Measurements from ENCODE around the gene GLI3.

GLI3 gene

DNA sequence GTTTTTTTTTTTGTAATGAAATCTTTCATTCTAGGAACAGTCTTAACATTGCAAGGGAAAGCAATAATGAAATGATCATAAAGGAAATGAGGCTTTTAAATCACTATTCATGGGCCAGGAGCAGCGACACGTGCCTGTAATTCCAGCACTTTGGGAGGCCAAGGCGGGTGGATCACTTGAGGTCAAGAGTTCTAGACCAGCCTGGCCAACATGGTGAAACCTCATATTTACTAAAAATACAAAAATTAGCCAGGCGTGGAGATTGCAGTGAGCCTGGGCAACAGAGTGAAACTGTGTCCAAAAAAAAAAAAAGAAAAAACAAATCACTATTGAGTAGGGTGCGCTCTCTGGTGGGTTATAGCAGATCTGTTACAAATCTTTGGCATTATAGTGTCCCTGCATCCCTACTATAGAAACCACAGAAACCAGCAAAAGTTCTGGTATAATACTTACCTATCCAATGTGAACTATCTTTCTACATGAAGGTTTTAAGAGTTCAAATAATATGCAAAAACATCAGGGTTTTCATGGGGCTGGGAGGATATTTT lies 72.1 kb downstream of the GLI3 start:
- TF ChIP-seq, protein P1, sequence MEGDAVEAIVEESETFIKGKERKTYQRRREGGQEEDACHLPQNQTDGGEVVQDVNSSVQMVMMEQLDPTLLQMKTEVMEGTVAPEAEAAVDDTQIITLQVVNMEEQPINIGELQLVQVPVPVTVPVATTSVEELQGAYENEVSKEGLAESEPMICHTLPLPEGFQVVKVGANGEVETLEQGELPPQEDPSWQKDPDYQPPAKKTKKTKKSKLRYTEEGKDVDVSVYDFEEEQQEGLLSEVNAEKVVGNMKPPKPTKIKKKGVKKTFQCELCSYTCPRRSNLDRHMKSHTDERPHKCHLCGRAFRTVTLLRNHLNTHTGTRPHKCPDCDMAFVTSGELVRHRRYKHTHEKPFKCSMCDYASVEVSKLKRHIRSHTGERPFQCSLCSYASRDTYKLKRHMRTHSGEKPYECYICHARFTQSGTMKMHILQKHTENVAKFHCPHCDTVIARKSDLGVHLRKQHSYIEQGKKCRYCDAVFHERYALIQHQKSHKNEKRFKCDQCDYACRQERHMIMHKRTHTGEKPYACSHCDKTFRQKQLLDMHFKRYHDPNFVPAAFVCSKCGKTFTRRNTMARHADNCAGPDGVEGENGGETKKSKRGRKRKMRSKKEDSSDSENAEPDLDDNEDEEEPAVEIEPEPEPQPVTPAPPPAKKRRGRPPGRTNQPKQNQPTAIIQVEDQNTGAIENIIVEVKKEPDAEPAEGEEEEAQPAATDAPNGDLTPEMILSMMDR (IDR thresholded peaks at IDR 0.05; ENCODE audit: insufficient read depth, low read length, missing control alignments) = no peak
- POLR2A ChIA-PET = no interaction called here
- CTCF ChIA-PET = no interaction called here
- no peak for DNase-seq (ENCODE audit: low read depth, low spot score)
- H3K4me3 ChIP-seq (ENCODE audit: low read depth, low read length) = no peak overlapping the region

- no peak for DNase-seq (ENCODE audit: low read depth, low spot score)
- H3K4me3 ChIP-seq (ENCODE audit: low read depth, low read length) = no peak overlapping the region
- ChIA-PET CTCF (no interaction called here), POLR2A (no interaction called here)
- TF ChIP-seq, protein P1 (IDR thresholded peaks at IDR 0.05; ENCODE audit: insufficient read depth, low read length, missing control alignments) = no peak
Measured at GRCh38 chr7:42162560-42163325, 74.3 kb downstream of the GLI3 start.

DNA sequence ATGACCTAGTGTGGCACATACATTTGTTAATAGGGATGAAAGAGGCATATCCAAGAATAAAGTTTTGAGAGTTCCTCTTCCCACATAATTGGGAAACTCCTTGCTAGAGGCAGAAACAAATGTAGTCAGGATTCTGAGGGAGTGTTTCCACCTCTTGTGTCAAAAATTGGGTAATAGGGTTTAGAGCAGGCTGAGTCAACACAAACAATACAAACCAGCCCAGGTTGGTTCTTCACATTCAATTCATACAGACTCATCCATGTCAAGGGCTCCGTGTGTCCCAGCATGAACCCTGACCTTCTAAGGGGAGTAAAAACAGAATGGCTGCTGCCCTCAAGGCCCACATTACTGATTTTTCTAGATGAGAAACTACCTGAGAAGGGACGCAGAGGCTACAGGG lies 75.3 kb downstream of the GLI3 start:
- TF ChIP-seq, protein P1 (IDR thresholded peaks at IDR 0.05; ENCODE audit: insufficient read depth, low read length, missing control alignments) = no peak
- no peak for DNase-seq (ENCODE audit: low read depth, low spot score)
- CTCF ChIA-PET = interaction anchor here (1.6 kb wide), 1 partner anchor 10 kb away, joined by 6 read pairs; no protein-coding TSS in a partner anchor
- POLR2A ChIA-PET = no interaction called here
- H3K4me3 ChIP-seq (ENCODE audit: low read depth, low read length) = no peak overlapping the region

GRCh38 chr7:42161110-42161509 lies 75.9 kb downstream of the GLI3 start:
- H3K4me3 ChIP-seq (ENCODE audit: low read depth, low read length) = no peak overlapping the region
- no peak for DNase-seq (ENCODE audit: low read depth, low spot score)
- TF ChIP-seq, protein P1 (IDR thresholded peaks at IDR 0.05; ENCODE audit: insufficient read depth, low read length, missing control alignments) = no peak
- CTCF ChIA-PET = interaction anchor here (1.6 kb wide), 1 partner anchor 10 kb away, joined by 6 read pairs; no protein-coding TSS in a partner anchor
- POLR2A ChIA-PET = no interaction called here

GRCh38 chr7:42159130-42159529 lies 77.9 kb downstream of the GLI3 start:
- ChIA-PET POLR2A (no interaction called here), CTCF (interaction anchor here (1.2 to 2.5 kb wide), 5 partner anchors 10 to 71 kb away, joined by 3 to 6 read pairs (median 3); no protein-coding TSS in a partner anchor)
- no peak overlapping the region for H3K4me3 ChIP-seq (ENCODE audit: low read depth, low read length)
- TF ChIP-seq, protein P1 (IDR thresholded peaks at IDR 0.05; ENCODE audit: insufficient read depth, low read length, missing control alignments) = no peak
- no peak for DNase-seq (ENCODE audit: low read depth, low spot score)

- CTCF ChIA-PET = interaction anchor here (1.3 to 3.4 kb wide), 4 partner anchors 10 to 179 kb away, joined by 3 to 11 read pairs (median 5); no protein-coding TSS in a partner anchor
- H3K4me3 ChIP-seq (ENCODE audit: low read depth, low read length) = no peak overlapping the region
- POLR2A ChIA-PET = interaction anchor here (0.5 kb wide), 1 partner anchor 150 kb away, joined by 7 read pairs; no protein-coding TSS in a partner anchor
- TF ChIP-seq, protein P1 (IDR thresholded peaks at IDR 0.05; ENCODE audit: insufficient read depth, low read length, missing control alignments) = no peak
- no peak for DNase-seq (ENCODE audit: low read depth, low spot score)
Measured at GRCh38 chr7:42156967-42157721, 79.9 kb downstream of the GLI3 start.
